GM12878 (cell line): ENCODE measurements around the gene TMEM89. TPM values are rescaled to one million over a fixed set of nuclear protein-coding genes. Genes with fewer than 3 reads are reported as not detected.

ENCODE experiments used
- JUND ChIP-seq: IDR thresholded peaks from 2 replicates; pipeline ENCODE4 v1.6.1; 2012; ENCODE audit warnings: low read depth, mild to moderate bottlenecking, low read length, improper control_type of control experiment, moderate library complexity
- NR2C2 ChIP-seq: IDR thresholded peaks from 2 replicates; pipeline ENCODE4 v1.6.1; 2011; ENCODE audit warnings: borderline replicate concordance, low read depth; ENCODE audit not compliant: control insufficient read depth, insufficient read length
- SMARCA5 ChIP-seq: fragments of 450-650 bp; IDR thresholded peaks from 2 replicates; pipeline ENCODE4 v1.6.1; 2017; ENCODE audit warnings: mild to moderate bottlenecking
- ZBTB4 ChIP-seq: fragments of 450-650 bp; formaldehyde crosslinking; IDR thresholded peaks from 2 replicates; pipeline ENCODE4 v1.4.0; 2022; ENCODE audit warnings: mild to moderate bottlenecking, moderate library complexity
- ZNF274 ChIP-seq: IDR thresholded peaks from one replicate; pipeline ENCODE4 v1.8.0; 2011; ENCODE audit not compliant: insufficient read length, insufficient read depth
- ZNF592 ChIP-seq: fragments of 450-650 bp; IDR thresholded peaks from 2 replicates; pipeline ENCODE4 v1.6.1; 2017; ENCODE audit warnings: mild to moderate bottlenecking, moderate library complexity
- polyA plus RNA-seq, 11 experiments: library from polyadenylated mRNA; depleted of rRNA in 4 of 11; unstranded in 6 of 11; stranded (reverse) in 5 of 11; fragments of >200 nt; fragmentation: Nextera tagmentation in 4 of 11; fragmentation: Illumina TruSeq in 1 of 11; extraction: Ambion mirVana in 4 of 11; extraction: Trizol in 1 of 11; gene quantifications; 1 replicate in 1 of 11; 2 replicates in 10 of 11; pipeline versions ENCODE4 v1.2.1 to v1.2.3, GENCODE V29; 2011 to 2016; ENCODE audit warnings: inconsistent platforms in 2 of 11, missing spikeins in 2 of 11, low read depth in 1 of 11
- total RNA-seq, 4 experiments: library from RNA; depleted of rRNA in 3 of 4; stranded (reverse); fragments of >200 nt in 3 of 4; fragmentation: Illumina TruSeq in 1 of 4; extraction: Trizol in 1 of 4; gene quantifications; 2 replicates each; pipeline versions ENCODE4 v1.2.1 to v1.2.3, GENCODE V29; 2013 to 2021

TMEM89 gene
- total and polyA plus RNA-seq, 10 of the 15 experiments (the other 5 are each of a cell fraction or from before 2014, with no cell fraction given), result not detected

- no peak for TF ChIP-seq ZBTB4 (CRISPR knock-in tag)
- no peak for TF ChIP-seq ZNF592
- no peak for TF ChIP-seq ZNF274
- TF ChIP-seq NR2C2, result no peak
- TF ChIP-seq SMARCA5, result no peak
- no peak for TF ChIP-seq JUND
- TF ChIP-seq, all 136 proteins: peak for 0
These were observed 44.9 kb downstream of the TMEM89 start (continued) for GRCh38 chr3:48576647-48577046.
